Osteocyte (in vitro differentiated cells): ENCODE data around the gene SORL1. TPM values are rescaled to one million over a fixed set of nuclear protein-coding genes. Genes with fewer than 3 reads are reported as not detected.

ENCODE experiments used
- DNase-seq: peaks from one replicate; pipeline ENCODE4 v3.0.0; 2021; ENCODE audit warnings: mixed read lengths; ENCODE audit not compliant: unreplicated experiment; ENCODE audit errors: extremely low spot score
- H3K27ac Mint-ChIP-seq: one replicate; pipeline ENCODE4 v1.8.0; 2021; ENCODE audit warnings: mild to moderate bottlenecking, mixed read lengths; ENCODE audit not compliant: unreplicated experiment
- H3K27me3 Mint-ChIP-seq: one replicate; pipeline ENCODE4 v1.8.0; 2021; ENCODE audit warnings: mixed read lengths; ENCODE audit not compliant: unreplicated experiment
- H3K36me3 Mint-ChIP-seq: one replicate; pipeline ENCODE4 v1.8.0; 2021; ENCODE audit warnings: mixed read lengths; ENCODE audit not compliant: unreplicated experiment
- H3K4me1 Mint-ChIP-seq: one replicate; pipeline ENCODE4 v1.8.0; 2021; ENCODE audit warnings: mixed read lengths; ENCODE audit not compliant: unreplicated experiment
- H3K4me3 Mint-ChIP-seq: one replicate; pipeline ENCODE4 v1.8.0; 2021; ENCODE audit warnings: mild to moderate bottlenecking, moderate library complexity, mixed read lengths; ENCODE audit not compliant: unreplicated experiment
- H3K9me3 Mint-ChIP-seq: one replicate; pipeline ENCODE4 v1.8.0; 2021; ENCODE audit warnings: mixed read lengths; ENCODE audit not compliant: unreplicated experiment
- total RNA-seq: library from RNA; stranded (reverse); gene quantifications from 2 replicates; pipeline ENCODE4 v1.2.1, GENCODE V29; 2021
- TF ChIP-seq, protein P1 (sequence below): fragments of 200-600 bp; sonication (generic); IDR thresholded peaks from 2 replicates; pipeline ENCODE4 v1.5.0; 2021; ENCODE audit warnings: antibody characterized with exemption, mild to moderate bottlenecking, moderate library complexity

Gene SORL1
- total RNA-seq, 1 donor from 2014 or later = 3.1 TPM

DNA sequence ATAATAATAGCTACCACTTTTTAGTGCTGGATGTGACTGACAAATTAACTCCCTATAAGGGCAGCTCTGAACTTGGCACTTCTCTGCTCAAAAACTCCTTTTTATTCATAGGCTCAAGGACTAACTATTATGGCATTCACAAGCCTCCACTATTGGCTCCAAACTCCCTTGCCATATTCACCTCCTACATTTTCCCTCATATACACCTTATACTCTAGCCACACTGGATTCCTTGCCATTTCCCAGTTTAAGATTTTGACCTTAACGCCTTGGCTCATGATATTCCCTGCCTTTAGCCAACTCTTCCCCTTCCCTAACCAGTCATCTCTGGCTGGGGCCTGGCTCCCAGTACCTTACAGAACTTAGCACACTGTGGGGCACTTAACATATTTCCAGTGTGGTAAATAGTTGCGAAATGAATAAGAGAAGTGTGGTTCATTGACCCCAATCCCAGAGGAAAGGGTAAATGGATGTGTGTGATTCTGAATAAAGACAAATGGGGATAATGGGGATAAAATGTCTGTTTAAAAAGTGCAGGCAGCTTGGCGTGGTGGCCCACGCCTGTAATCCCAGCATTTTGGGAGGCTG is 40.0 kb upstream of the SORL1 start:
- peaks cover 13% of the 10 kb centered on the region for H3K27me3 Mint-ChIP-seq
- no peaks in the 10 kb centered on the region for H3K36me3 Mint-ChIP-seq

DNA sequence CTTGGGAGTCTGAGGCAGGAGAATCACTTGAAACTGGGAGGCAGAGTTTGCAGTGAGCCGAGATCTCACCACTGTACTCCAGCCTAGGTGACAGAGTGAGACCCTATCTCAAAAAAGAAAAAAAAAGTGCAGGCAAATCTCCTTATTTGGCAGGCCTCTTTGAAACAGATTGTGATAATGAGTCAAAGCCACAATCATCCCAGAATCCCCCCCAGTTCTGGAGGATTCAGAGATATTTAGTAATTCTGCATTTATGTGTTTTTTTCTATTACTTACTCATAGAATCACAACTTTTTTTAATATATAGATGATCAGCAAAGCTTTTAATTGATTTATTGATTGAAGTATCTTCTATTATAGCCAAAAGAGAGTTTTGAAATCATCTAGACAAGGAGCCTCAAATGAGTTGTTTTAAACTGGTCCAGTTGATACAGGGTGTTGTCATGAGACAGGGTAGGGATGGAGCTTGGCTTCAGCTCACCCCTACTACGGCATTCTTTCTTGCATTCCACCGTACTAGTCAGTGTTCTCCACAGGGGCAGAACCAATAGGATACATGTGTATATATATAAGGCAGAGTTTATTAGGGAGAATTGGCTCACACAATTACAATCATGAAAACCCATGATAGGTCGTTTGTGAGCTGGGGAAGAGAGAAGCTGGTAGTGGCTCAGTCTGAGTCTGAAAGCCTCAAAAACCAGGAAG is 39.3 kb upstream of the SORL1 start:
- TF ChIP-seq, protein P1, sequence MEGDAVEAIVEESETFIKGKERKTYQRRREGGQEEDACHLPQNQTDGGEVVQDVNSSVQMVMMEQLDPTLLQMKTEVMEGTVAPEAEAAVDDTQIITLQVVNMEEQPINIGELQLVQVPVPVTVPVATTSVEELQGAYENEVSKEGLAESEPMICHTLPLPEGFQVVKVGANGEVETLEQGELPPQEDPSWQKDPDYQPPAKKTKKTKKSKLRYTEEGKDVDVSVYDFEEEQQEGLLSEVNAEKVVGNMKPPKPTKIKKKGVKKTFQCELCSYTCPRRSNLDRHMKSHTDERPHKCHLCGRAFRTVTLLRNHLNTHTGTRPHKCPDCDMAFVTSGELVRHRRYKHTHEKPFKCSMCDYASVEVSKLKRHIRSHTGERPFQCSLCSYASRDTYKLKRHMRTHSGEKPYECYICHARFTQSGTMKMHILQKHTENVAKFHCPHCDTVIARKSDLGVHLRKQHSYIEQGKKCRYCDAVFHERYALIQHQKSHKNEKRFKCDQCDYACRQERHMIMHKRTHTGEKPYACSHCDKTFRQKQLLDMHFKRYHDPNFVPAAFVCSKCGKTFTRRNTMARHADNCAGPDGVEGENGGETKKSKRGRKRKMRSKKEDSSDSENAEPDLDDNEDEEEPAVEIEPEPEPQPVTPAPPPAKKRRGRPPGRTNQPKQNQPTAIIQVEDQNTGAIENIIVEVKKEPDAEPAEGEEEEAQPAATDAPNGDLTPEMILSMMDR = no peak
- Mint-ChIP-seq H3K9me3 (no peaks in the 10 kb centered on the region), H3K27me3 (peaks cover 10% of the 10 kb centered on the region), H3K27ac (no peak overlapping the region), H3K4me3 (no peak overlapping the region), H3K36me3 (no peaks in the 10 kb centered on the region), H3K4me1 (peaks cover 6% of the 10 kb centered on the region)
- DNase-seq = no peak

More for the DNA sequence above, 40.0 kb upstream of the SORL1 start:
- TF ChIP-seq, protein P1 = no peak
- H3K4me1 Mint-ChIP-seq = peaks cover 3% of the 10 kb centered on the region
- no peak for DNase-seq
- H3K27ac Mint-ChIP-seq = no peak overlapping the region
- no peak overlapping the region for H3K4me3 Mint-ChIP-seq
- H3K9me3 Mint-ChIP-seq = no peaks in the 10 kb centered on the region

DNA sequence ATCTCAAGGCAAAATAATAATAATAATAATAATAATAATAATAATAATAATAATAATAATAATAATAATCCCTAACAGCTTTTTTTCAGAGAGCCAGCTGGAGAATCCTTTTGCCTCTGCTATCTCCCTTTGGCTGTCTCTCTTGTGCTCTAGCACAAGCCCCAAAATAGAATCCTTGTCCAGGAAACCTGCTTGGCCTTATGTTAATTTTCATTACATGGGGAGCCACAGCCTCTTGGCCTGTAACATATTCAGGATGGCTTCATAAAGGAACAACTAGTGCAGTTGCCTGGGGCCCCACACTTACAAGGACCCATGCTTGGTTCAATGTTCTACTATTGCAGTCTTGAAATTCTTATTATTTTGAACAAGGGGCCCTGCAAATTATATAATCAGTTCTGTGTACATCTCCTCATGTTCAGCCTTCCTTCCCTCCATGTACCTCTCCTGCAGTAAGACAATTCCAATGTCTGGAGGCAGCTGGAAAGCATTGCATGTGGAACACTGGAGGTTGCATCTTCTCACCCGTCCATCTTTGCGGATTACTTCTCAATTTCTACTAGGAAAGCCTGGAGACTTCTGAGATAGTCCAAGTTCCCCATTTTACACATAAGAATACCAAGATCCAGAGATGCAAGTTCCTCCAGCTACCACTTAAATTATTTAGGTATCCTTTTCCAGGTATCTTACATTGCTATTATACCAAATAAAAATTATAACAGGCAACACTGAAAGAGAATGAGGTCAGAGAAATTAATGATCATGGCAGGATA is 37.8 kb upstream of the SORL1 start:
- Mint-ChIP-seq H3K4me1 (peaks cover 6% of the 10 kb centered on the region), H3K36me3 (no peaks in the 10 kb centered on the region), H3K27me3 (peaks cover 9% of the 10 kb centered on the region), H3K27ac (no peak overlapping the region), H3K4me3 (no peak overlapping the region), H3K9me3 (no peaks in the 10 kb centered on the region)
- TF ChIP-seq, protein P1 = no peak
- no peak for DNase-seq

DNA sequence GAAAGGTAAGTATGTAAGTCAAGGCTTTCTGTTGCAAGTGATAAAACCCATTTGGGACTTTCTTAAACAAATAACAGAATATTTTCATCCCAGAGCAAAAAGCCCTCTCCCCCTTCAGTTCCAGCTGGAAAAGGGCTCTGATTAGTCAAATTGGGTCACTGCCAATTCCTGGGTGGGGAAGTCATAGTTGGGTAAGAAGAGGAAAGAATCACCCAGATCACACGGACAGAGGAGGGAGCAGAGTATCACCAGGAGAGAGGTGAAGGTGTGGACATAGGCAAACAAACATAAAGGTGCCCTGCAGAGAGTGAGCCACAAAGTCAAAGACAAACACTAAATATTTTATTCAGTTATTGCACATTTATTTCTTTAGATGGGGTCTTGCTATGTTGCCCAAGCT is 36.3 kb upstream of the SORL1 start:
- no peak for DNase-seq
- H3K4me1 Mint-ChIP-seq = peaks cover 6% of the 10 kb centered on the region
- H3K9me3 Mint-ChIP-seq = no peaks in the 10 kb centered on the region
- H3K4me3 Mint-ChIP-seq = no peak overlapping the region
- H3K27me3 Mint-ChIP-seq = peaks cover 13% of the 10 kb centered on the region
- H3K36me3 Mint-ChIP-seq = no peaks in the 10 kb centered on the region
- TF ChIP-seq, protein P1 = no peak
- no peak overlapping the region for H3K27ac Mint-ChIP-seq

DNA sequence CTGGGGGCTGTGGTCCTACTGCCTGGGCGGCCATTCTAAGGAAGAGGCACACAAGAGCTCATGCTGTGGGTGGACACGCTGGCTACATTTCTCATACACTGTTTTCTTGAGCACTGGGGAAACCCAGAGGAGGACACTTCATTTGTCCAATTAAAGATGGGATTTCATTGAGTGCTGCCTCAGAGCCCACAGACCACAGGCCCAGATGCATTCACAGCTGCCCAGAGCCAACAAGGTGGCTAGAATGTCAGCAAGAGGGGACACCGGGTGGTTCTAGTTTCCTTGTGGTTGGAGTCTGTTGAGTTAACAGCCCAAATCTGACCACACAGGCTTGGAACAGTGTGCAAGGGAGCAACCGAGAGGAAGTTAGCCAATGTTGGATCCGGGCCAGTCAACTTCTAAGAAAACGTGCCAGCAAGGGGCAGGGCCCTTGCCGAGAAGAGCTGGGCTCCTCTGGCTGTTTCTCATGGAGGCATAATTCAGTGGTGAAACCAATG is 35.0 kb upstream of the SORL1 start:
- peaks cover 6% of the 10 kb centered on the region for H3K4me1 Mint-ChIP-seq
- no peak overlapping the region for H3K4me3 Mint-ChIP-seq
- H3K36me3 Mint-ChIP-seq = no peaks in the 10 kb centered on the region
- DNase-seq = no peak
- H3K9me3 Mint-ChIP-seq = no peaks in the 10 kb centered on the region
- H3K27ac Mint-ChIP-seq = no peak overlapping the region
- peaks cover 23% of the 10 kb centered on the region for H3K27me3 Mint-ChIP-seq
- TF ChIP-seq, protein P1 = no peak
